ENCODE data around the gene NANOGP8. TPM values are rescaled to one million over a fixed set of nuclear protein-coding genes. Genes with fewer than 3 reads are reported as not detected.

The NANOGP8 gene
- total and polyA plus RNA-seq, 12 donors = 0.44 to 0.64 (median 0.52) TPM; not detected in 9

GRCh38 chr15:35095941-35096340, 10.8 kb upstream of the NANOGP8 start:
- H3K27ac ChIP-seq = no peak overlapping the region
- no peaks in the 10 kb centered on the region for H3K4me1 ChIP-seq
- no peaks in the 10 kb centered on the region for H3K27me3 ChIP-seq
- no peak for ATAC-seq
- no peak overlapping the region for H3K4me3 ChIP-seq
- no peak for TF ChIP-seq CTCF (IDR thresholded peaks at IDR 0.05)
- no peaks in the 10 kb centered on the region for H3K36me3 ChIP-seq
- intact Hi-C loops (cut with DNase I) = no loop called here
- H3K9me3 ChIP-seq = no peaks in the 10 kb centered on the region
- DNase-seq = no peak
- 87 to 93% methylated on average over 4 of the region's 4 CpGs for WGBS, 2 donors

GRCh38 chr15:35092846-35093245, 7.8 kb upstream of the NANOGP8 start:
- Histone ChIP-seq H3K27me3 (no peaks in the 10 kb centered on the region), H3K9me3 (no peaks in the 10 kb centered on the region), H3K4me1 (no peaks in the 10 kb centered on the region), H3K4me3 (no peak overlapping the region), H3K27ac (no peak overlapping the region), H3K36me3 (no peaks in the 10 kb centered on the region)
- no peak for TF ChIP-seq CTCF (IDR thresholded peaks at IDR 0.05)
- ATAC-seq (no peak), DNase-seq (no peak)
- intact Hi-C loops (cut with DNase I) = no loop called here
- WGBS, 2 donors = 94 to 96% methylated on average over 33 of the region's 33 CpGs

GRCh38 chr15:35092311-35092710, 7.2 kb upstream of the NANOGP8 start:
- Histone ChIP-seq H3K4me1 (no peaks in the 10 kb centered on the region), H3K27ac (no peak overlapping the region), H3K36me3 (no peaks in the 10 kb centered on the region), H3K4me3 (no peak overlapping the region), H3K9me3 (no peaks in the 10 kb centered on the region), H3K27me3 (no peaks in the 10 kb centered on the region)
- no peak for ATAC-seq
- intact Hi-C loops (cut with DNase I) = no loop called here
- TF ChIP-seq CTCF (IDR thresholded peaks at IDR 0.05) = no peak
- WGBS, 2 donors = 97 to 98% methylated on average over 18 of the region's 18 CpGs
- no peak for DNase-seq

GRCh38 chr15:35090104-35090807, 5.2 kb upstream of the NANOGP8 start:
- no peaks in the 10 kb centered on the region for H3K36me3 ChIP-seq
- WGBS, 2 donors = 87 to 95% methylated on average over 1 of the region's 1 CpG
- TF ChIP-seq CTCF (IDR thresholded peaks at IDR 0.05) = no peak
- H3K27me3 ChIP-seq = no peaks in the 10 kb centered on the region
- no peaks in the 10 kb centered on the region for H3K4me1 ChIP-seq
- H3K4me3 ChIP-seq = no peak overlapping the region
- DNase-seq (no peak), ATAC-seq (no peak)
- no peaks in the 10 kb centered on the region for H3K9me3 ChIP-seq
- H3K27ac ChIP-seq = no peak overlapping the region
- intact Hi-C loops (cut with DNase I) = no loop called here

Data from heart right ventricle (tissue), 16 donors.